C4-2B (cell line): Measurements from ENCODE around the gene GEN1.

Source experiments
- H3K27ac ChIP-seq: fragments of 450-650 bp; 2 replicates; pipeline ENCODE4 v1.5.1; 2017
- ZFX ChIP-seq: fragments of 450-650 bp; IDR thresholded peaks from 2 replicates; pipeline ENCODE4 v1.6.1; 2017
- TF ChIP-seq, protein P1 (sequence below): fragments of 450-650 bp; conservative IDR thresholded peaks from 2 replicates; pipeline ENCODE4 v1.5.1; 2017; ENCODE audit warnings: mild to moderate bottlenecking

Gene GEN1

DNA sequence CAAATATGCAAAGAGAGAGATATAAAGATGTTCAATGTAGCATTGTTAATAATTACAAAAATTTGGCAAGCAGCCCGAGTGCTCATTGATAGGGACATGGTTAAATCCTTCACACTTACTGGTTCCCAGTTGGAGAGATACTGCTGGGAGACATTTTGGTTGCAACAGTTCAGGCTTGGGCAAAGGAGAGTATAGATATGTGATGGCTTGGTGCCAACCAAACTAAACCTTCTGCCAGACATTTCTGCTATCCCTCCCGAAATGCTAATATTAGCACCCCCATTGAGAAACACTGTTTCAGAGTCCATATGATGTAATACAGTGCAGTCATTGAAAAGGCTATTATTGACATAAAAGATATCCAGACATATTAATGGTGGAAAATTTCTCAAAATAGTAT lies 11.5 kb downstream of the GEN1 start:
- TF ChIP-seq, protein P1, sequence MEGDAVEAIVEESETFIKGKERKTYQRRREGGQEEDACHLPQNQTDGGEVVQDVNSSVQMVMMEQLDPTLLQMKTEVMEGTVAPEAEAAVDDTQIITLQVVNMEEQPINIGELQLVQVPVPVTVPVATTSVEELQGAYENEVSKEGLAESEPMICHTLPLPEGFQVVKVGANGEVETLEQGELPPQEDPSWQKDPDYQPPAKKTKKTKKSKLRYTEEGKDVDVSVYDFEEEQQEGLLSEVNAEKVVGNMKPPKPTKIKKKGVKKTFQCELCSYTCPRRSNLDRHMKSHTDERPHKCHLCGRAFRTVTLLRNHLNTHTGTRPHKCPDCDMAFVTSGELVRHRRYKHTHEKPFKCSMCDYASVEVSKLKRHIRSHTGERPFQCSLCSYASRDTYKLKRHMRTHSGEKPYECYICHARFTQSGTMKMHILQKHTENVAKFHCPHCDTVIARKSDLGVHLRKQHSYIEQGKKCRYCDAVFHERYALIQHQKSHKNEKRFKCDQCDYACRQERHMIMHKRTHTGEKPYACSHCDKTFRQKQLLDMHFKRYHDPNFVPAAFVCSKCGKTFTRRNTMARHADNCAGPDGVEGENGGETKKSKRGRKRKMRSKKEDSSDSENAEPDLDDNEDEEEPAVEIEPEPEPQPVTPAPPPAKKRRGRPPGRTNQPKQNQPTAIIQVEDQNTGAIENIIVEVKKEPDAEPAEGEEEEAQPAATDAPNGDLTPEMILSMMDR = no peak
- TF ChIP-seq ZFX = no peak
- H3K27ac ChIP-seq = no peak overlapping the region

DNA sequence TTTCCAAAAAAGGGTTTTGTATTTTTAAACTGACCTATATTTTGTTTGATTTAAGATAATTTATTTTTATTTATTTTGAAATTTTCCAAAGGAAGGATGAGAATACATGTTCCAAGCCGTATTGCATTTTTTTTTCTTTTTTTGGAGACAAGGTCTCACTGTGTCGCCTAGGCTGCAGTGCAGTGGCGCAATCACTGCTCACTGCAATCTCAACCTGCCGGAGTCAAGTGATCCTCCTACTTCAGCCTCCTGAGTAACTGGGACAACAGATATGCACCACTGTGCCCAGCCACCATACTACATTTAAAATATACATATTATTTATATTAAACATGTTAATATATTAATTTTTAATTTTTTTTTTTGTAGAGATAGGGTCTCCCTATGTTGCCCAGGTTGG lies 15.0 kb downstream of the GEN1 start:
- no peak overlapping the region for H3K27ac ChIP-seq
- TF ChIP-seq ZFX = no peak
- TF ChIP-seq, protein P1 = no peak

- TF ChIP-seq, protein P1 = no peak
- no peak for TF ChIP-seq ZFX
- H3K27ac ChIP-seq = no peak overlapping the region
These were observed 18.0 kb downstream of the GEN1 start for GRCh38 chr2:17771956-17772355.

DNA sequence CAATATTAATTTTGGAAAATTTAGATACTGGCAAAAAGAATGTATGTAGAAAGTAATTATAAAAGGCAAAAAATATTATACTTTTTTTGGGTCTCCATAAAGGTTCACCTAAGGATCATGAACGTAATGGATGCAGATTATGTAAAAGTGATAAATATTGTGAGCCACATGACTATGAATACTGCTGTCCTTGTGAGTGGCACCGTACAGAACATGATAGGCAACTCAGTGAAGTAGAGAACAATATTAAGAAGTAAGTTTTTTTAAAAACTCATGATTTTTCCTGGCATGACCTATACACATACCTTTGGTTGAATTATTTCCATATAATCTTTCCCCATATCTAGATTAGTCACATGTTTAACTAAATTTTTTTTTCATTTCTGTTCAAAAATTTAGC lies 18.6 kb downstream of the GEN1 start:
- TF ChIP-seq ZFX = no peak
- TF ChIP-seq, protein P1 = no peak
- H3K27ac ChIP-seq = no peak overlapping the region

GRCh38 chr2:17780546-17780945 lies 26.6 kb downstream of the GEN1 start:
- no peak for TF ChIP-seq ZFX
- TF ChIP-seq, protein P1 = no peak
- no peak overlapping the region for H3K27ac ChIP-seq

GRCh38 chr2:17781482-17781881 lies 27.5 kb downstream of the GEN1 start:
- TF ChIP-seq, protein P1 = no peak
- no peak for TF ChIP-seq ZFX

GRCh38 chr2:17786727-17787126 lies 32.8 kb downstream of the GEN1 start:
- no peak overlapping the region for H3K27ac ChIP-seq
- TF ChIP-seq, protein P1 = no peak
- no peak for TF ChIP-seq ZFX

More at GRCh38 chr2:17781482-17781881, 27.5 kb downstream of the GEN1 start:
- H3K27ac ChIP-seq = no peak overlapping the region
